Activated naive CD4-positive, alpha-beta T cell treated with Interleukin-2 at 50 U/mL for 16 hours (primary cell): ENCODE data around the gene TNS3.
"Not testable (repeated sequence)": the region's sequence is repeated elsewhere in the genome, so short reads cannot be mapped to it uniquely, and the experiment has no call there.

Source experiments
- DNase-seq: peaks from one replicate; pipeline ENCODE4 v3.0.0-alpha.2; 2020

Gene TNS3

DNA sequence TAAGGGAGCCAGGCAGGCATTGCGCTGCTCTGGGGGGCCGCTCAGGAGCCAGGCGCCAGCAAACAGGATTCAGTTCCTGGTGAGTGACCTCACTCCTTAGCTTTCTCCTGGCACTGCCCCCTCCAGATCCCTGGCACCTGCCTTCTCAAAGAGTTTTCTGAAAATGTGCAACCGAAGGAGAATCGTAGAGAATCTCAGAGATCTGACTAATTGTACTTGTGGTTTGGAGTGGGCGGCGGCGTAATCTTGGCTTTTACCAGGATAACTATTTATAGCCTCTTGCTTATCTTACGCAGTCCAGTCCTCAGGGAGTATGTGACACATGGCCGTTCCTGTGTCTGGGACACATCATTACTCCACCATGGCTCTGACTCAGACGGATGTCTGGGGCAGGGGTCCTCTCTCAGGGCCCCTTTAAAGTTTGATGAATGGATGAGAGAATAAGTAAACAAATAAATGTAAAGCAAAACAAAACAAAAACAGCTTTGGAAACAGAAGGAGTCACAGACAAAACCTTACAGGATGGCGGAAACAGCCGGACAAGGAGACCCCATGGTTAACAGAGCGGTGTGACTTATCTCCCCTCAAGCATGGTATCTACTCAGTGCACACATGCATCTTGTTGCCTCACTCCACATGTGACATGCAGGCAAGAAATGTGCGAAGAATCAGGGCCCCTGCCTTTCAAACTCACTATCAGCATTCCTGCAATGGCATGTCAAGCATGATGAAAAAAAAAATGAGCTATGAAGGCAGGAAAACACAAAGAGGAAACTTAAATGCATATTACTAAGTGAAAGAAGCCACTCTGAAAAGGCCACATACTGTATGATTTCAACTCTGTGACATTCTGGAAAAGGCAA lies 99.7 kb downstream of the TNS3 start:
- no peak for DNase-seq

DNA sequence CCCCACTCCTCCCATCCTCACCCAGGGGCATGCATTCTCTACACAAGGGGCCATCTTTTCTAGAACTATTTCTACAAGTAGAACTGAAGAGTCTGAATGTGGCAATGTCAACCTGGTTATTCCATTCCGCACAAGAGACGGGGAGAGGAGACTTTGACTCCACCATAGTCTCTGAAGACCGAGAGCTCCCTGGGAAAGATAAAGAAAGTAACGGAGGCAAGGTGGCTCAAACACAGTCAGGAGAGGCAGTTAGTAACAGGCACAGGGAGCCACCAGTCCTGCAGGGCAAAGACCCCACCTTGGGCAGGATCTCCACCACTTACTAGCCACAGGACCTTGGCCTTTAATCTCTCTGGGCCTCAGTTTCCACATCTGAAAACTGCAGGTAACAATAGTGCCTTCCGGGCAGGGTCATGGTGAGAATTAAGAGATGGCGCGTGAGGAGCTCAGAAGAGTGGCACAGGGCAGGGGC lies 100.3 kb downstream of the TNS3 start:
- DNase-seq = no peak

DNA sequence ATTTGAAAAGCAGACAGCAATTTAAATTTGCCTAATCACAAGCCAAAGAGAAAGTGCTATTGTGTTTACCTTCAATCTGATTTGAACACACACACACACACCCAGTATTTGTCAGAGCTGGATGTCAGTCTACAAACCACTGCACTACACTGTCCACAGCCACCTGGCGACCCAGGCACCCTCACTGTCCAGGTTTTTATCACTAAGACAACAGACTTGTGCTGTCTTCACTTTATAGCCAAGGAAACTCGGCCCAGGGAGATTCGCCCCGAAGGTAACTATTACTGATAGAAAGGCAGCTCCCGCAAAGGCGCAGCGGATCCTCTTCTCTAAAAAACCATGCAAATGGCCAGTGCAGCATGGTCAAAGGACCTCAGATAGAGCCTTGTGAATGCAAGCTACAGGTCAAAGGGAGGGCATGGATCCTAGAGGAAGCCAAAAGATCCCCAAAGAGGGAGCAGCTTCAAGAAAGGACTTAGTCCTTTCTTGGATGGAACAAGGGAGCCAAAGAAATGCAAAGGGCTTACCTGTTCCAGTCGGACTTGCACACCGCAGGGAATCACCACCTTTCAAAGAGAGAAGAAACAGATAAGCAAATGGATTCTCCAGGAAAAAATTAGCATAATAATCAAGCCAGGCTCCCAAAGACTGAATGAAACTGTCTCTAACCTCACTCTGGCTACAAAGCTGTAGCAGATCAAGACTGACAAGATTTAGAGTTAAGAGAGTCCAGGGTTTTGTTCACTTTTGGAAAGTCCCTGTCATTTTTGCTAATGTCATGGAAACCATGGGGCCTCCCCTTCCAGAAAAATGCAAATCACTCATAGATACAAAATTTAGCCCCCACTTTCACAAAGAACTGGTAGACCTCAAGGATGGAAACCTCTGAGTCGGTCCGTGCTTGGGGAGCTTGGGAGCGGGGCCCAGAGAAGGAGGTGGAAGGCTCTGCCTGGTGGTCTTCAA lies 101.1 kb downstream of the TNS3 start:
- no peak for DNase-seq

- no peak for DNase-seq
These were observed 101.9 kb downstream of the TNS3 start for GRCh38 chr7:47479821-47480575.

GRCh38 chr7:47478926-47479711 lies 102.8 kb downstream of the TNS3 start:
- DNase-seq = no peak

GRCh38 chr7:47478017-47478344 lies 103.9 kb downstream of the TNS3 start:
- DNase-seq = no peak

GRCh38 chr7:47477191-47478016 lies 104.5 kb downstream of the TNS3 start:
- no peak for DNase-seq

GRCh38 chr7:47475880-47476227 lies 106.1 kb downstream of the TNS3 start:
- no peak for DNase-seq

DNA sequence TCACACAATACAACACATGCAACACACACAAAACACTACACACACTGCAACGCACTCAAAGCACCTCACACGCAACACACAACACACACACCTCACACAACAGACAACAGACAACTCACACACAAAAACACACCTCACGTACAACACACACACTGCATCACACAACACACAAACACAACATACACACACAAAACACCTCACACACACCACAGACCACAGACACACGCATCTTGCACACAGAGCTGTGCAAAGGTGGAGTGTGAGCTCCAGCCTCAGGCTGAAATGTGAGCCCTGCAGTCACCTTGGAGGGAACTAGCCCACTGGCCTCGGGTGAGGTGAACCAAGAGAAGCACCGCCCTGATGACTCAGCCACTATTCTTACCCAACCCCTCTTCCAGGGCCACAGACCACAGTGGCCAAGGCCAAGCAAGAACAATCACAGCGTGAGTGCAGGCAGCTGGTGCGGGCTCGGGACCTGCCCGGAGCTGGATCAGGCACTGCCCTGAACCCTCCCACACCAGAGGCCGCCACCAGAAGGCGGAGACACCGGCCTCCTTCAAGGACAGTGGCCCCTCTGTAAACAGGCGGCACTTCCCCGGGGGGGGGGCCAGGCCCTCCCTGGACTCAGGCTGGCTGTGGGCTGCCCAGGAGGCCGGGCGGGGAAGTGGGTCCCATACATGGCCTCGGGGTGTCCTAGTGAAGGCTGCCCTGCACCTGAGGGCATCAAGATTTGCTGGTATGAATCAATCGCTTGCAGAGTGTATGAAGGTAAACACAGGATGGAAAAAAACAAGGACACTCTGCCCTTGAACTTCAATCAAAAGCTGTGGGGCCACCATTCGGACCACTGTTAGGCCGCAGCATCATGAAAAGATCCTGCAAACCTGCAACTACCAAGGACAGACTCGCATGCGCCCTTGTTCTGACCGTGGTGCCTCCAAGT lies 106.7 kb downstream of the TNS3 start:
- DNase-seq = no peak

DNA sequence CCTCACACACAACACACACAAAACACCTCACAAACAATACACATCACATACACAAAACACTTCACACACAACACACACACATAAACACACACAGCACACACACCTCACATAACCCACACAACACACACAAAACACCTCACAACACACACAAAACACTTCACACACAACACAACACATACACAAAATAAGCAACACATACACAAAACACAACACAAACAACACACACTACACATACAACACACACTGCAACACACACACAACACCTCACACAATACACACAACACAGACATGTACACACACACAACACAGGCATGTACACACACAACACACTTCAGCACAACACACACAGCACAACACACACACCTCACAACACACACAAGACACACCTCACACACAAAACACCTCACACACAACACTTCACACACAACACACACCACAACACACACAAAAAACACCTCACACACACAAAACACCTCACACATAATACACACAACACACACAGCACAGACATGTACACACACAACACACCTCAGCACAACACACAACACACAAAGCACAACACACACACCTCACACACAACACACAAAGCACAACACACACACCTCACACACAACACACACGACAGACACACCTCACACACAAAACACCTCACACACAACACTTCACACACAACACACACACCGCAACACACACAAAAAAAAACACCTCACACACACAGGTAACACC lies 107.5 kb downstream of the TNS3 start:
- DNase-seq = no peak

GRCh38 chr7:47473499-47474210 lies 108.3 kb downstream of the TNS3 start:
- no peak for DNase-seq

- no peak for DNase-seq
These were observed 109.3 kb downstream of the TNS3 start for GRCh38 chr7:47472444-47473157.

DNA sequence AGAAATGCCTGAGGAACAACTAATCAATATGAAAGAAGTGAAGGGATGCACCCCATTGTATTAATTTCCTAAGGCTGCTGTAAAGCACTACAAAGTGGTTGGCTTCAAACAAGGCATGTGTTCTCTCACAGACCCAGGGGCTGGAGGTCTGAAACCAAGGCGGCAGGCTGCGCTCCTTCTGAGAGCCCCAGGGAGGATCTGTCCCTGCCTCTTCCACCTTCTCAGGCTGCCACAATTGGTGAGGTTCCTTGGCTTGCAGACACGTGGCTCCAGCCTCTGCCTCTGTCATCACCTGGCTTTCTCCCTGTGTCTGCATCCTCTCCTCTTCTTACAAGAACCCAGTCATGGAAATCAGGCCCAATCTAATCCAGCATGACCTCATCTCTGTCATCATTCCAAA lies 110.1 kb downstream of the TNS3 start:
- DNase-seq = no peak

DNA sequence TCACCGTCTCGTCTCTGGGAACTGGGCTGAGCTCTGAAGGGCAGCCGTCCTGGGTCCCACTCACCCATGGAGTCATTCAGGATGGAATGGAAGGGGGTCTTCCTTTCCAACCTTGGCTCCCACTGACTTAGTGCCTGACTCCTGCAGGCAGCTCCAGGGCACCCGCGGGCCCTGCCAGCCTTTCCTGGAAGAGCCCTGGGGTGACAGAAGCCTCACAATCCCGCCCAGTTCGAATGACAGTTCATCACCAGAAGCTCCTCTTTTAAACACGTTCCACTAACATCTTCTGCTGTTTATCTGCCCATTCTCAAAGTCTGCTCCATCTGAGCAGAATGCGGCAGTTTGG lies 110.6 kb downstream of the TNS3 start:
- no peak for DNase-seq

DNA sequence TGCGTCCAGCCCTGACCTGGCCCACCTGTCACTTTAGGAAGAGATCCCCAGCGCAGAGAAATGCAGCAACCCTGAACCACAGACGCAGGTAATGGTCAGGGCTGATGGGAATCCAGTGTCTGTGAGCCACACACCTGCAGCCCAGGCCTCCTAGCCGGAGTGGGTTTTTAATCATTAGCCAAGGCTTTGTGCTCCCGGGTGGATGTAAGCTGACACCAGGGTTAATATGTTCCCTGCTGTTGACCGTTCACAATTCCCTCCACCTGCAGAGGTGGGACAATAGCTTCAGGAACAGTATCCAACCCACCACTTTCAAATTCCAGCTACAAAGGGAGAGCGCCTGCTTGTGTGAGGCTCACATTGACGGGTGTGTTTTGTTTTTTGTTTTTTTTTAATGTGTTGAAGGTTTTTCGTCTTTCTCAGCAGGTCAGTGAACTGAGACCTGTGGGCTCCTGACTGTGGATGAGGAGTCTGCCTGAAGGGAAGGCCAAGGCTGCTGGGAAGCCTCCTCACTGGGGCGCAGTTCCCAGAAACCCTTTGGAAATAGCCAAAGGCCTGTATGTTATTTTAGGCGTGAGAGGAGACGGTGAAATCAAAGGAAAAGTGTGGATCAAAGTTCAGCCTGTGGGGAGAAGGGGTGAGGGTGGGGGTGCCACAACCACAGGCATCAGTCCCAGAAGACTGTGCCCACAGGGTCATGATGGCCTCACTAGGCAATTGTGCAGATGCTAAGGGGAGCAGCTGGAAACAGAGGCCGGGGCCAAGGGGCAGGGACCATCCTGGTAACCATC lies 111.1 kb downstream of the TNS3 start:
- no peak for DNase-seq

DNA sequence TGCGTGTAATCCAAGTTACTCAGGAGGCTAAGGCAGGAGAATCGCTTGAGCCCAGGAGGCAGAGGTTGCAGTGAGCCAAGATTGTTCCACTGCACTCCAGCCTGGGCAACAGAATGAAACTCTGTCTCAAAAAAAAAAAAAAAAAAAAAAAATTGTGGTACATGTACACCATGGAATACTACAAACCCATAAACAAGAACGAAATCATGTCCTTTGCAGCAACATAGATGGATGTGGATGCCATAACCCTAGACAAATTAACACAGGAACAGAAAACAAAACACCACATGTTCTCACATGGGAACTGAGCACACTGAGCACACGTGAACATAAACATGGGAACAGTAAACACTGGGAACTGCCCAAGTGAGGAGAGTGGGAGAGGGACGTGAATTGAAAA lies 112.1 kb downstream of the TNS3 start:
- DNase-seq = not testable (repeated sequence)

- DNase-seq = no peak
These were observed 115.1 kb downstream of the TNS3 start for GRCh38 chr7:47466832-47467231.
